HFFc6 (cell line): ENCODE data around the gene KRT3. TPM values are rescaled to one million over a fixed set of nuclear protein-coding genes. Genes with fewer than 3 reads are reported as not detected.

Source experiments
- DNase-seq: peaks from one replicate; pipeline ENCODE4 v3.0.0-alpha.2; 2018
- H3K27ac Mint-ChIP-seq: 2 replicates; pipeline ENCODE4 v1.8.0; 2020; ENCODE audit warnings: mild to moderate bottlenecking, mixed read lengths
- H3K27me3 Mint-ChIP-seq: 2 replicates; pipeline ENCODE4 v1.8.0; 2021; ENCODE audit warnings: mild to moderate bottlenecking, moderate library complexity, mixed read lengths; ENCODE audit not compliant: insufficient read depth
- H3K36me3 Mint-ChIP-seq: 2 replicates; pipeline ENCODE4 v1.8.0; 2021; ENCODE audit warnings: low read depth, mixed read lengths
- H3K4me1 Mint-ChIP-seq: 2 replicates; pipeline ENCODE4 v1.8.0; 2020; ENCODE audit warnings: low read depth, mixed read lengths
- H3K4me3 Mint-ChIP-seq: 2 replicates; pipeline ENCODE4 v1.8.0; 2020; ENCODE audit warnings: mild to moderate bottlenecking, moderate library complexity, mixed read lengths
- H3K9me3 Mint-ChIP-seq: 2 replicates; pipeline ENCODE4 v1.8.0; 2020; ENCODE audit warnings: mild to moderate bottlenecking, mixed read lengths
- CTCF ChIP-seq: fragments of 200-600 bp; sonication (generic); IDR thresholded peaks from 2 replicates; pipeline ENCODE4 v1.5.0; 2021; ENCODE audit warnings: antibody characterized with exemption, mild to moderate bottlenecking
- total RNA-seq, 6 experiments: library from RNA; stranded (reverse); fragmentation: NEBNext Ultra II Directional; extraction: Animal tissue kit (Norgen Biotek cat#: 25700); gene quantifications; 2 replicates in 1 of 6; 3 replicates in 5 of 6; pipeline ENCODE4 v1.2.3, GENCODE V29; 2021

Gene KRT3
- total RNA-seq, 6 experiments from 2014 or later, result not detected

- peaks cover 9% of the 10 kb centered on the region for H3K4me1 Mint-ChIP-seq
Observed at GRCh38 chr12:52813203-52813819, 17.4 kb upstream of the KRT3 start.

GRCh38 chr12:52812749-52813148, 16.8 kb upstream of the KRT3 start:
- Mint-ChIP-seq H3K36me3 (no peaks in the 10 kb centered on the region), H3K4me1 (peaks cover 9% of the 10 kb centered on the region), H3K27ac (no peak overlapping the region), H3K27me3 (peaks cover 45% of the 10 kb centered on the region), H3K4me3 (no peak overlapping the region), H3K9me3 (no peaks in the 10 kb centered on the region)
- no peak for DNase-seq
- TF ChIP-seq CTCF, result no peak

More at GRCh38 chr12:52813203-52813819, 17.4 kb upstream of the KRT3 start:
- no peaks in the 10 kb centered on the region for H3K36me3 Mint-ChIP-seq
- no peak overlapping the region for H3K4me3 Mint-ChIP-seq
- H3K9me3 Mint-ChIP-seq, result no peaks in the 10 kb centered on the region
- TF ChIP-seq CTCF, result no peak
- H3K27me3 Mint-ChIP-seq, result peaks cover 45% of the 10 kb centered on the region
- H3K27ac Mint-ChIP-seq, result no peak overlapping the region
- DNase-seq, result no peak

DNA sequence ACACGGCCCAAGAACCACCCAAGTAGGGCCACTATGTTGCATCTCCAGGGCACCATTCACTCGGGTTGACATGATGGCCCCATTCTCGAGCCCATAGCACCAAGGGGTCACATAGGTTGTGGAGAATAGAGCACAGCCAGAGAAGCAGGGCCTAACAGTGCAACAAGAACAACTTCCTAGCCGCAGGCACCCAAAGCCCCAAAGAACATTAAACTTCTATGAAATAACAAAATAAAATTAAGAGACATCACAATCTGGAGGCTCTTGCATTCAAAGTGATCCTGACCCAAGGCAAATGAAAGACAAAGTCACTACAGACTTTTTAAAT, 16.1 kb upstream of the KRT3 start:
- no peak for TF ChIP-seq CTCF

GRCh38 chr12:52811191-52812072, 15.5 kb upstream of the KRT3 start:
- no peaks in the 10 kb centered on the region for H3K36me3 Mint-ChIP-seq
- no peak for DNase-seq
- H3K4me1 Mint-ChIP-seq, result peaks cover 9% of the 10 kb centered on the region
- peaks cover 47% of the 10 kb centered on the region for H3K27me3 Mint-ChIP-seq
- H3K4me3 Mint-ChIP-seq, result no peak overlapping the region
- no peak overlapping the region for H3K27ac Mint-ChIP-seq
- TF ChIP-seq CTCF, result no peak
- H3K9me3 Mint-ChIP-seq, result no peaks in the 10 kb centered on the region

More for the DNA sequence above, 16.1 kb upstream of the KRT3 start:
- Mint-ChIP-seq H3K4me3 (no peak overlapping the region), H3K27ac (no peak overlapping the region), H3K9me3 (no peaks in the 10 kb centered on the region), H3K4me1 (peaks cover 9% of the 10 kb centered on the region), H3K27me3 (peaks cover 43% of the 10 kb centered on the region), H3K36me3 (no peaks in the 10 kb centered on the region)
- no peak for DNase-seq

- no peaks in the 10 kb centered on the region for H3K9me3 Mint-ChIP-seq
- H3K4me1 Mint-ChIP-seq, result peaks cover 9% of the 10 kb centered on the region
- no peaks in the 10 kb centered on the region for H3K36me3 Mint-ChIP-seq
- no peak for TF ChIP-seq CTCF
- H3K4me3 Mint-ChIP-seq, result no peak overlapping the region
- no peak overlapping the region for H3K27ac Mint-ChIP-seq
- peaks cover 43% of the 10 kb centered on the region for H3K27me3 Mint-ChIP-seq
- DNase-seq, result no peak
Observed at GRCh38 chr12:52810554-52810953, 14.6 kb upstream of the KRT3 start.
